ENCODE results near the gene ISL2. TPM values are rescaled to one million over a fixed set of nuclear protein-coding genes. Genes with fewer than 3 reads are reported as not detected.

ISL2 gene
- total and polyA plus RNA-seq, 9 of the 15 experiments (the other 6 are each of a cell fraction or from before 2014, with no cell fraction given) = 0.15 to 23.7 (median 4.0) TPM

GRCh38 chr15:76337696-76338485 is 1.3 kb downstream of the ISL2 start (continued):
- TF ChIP-seq HNRNPUL1 (IDR thresholded peaks at IDR 0.05; ENCODE audit: low read length) (no peak), ZNF512 (tag; IDR thresholded peaks at IDR 0.05) (no peak), XRCC5 (IDR thresholded peaks at IDR 0.05; ENCODE audit: low read depth, low read length) (no peak), BCLAF1 (IDR thresholded peaks at IDR 0.05; ENCODE audit: borderline replicate concordance in 1 of 2, control insufficient read depth in 1 of 2, low read depth in 2 of 2, low read length in 1 of 2) (no peak), BCL6 (CRISPR knock-in tag; IDR thresholded peaks at IDR 0.05) (no peak), ESRRA (IDR thresholded peaks at IDR 0.05; ENCODE audit: borderline replicate concordance, low read depth) (no peak), HMGXB4 (CRISPR knock-in tag; IDR thresholded peaks at IDR 0.05) (no peak), JUN (IDR thresholded peaks at IDR 0.05; ENCODE audit: borderline replicate concordance, low read depth, low read length) (no peak), JUN (CRISPR knock-in tag; IDR thresholded peaks at IDR 0.05; ENCODE audit: borderline replicate concordance) (no peak), HMBOX1 (IDR thresholded peaks at IDR 0.05) (no peak), IRF1 (CRISPR knock-in tag; IDR thresholded peaks at IDR 0.05; ENCODE audit: borderline replicate concordance) (no peak), HMG20A (CRISPR knock-in tag; conservative IDR thresholded peaks at IDR 0.05) (no peak), GABPB1 (CRISPR knock-in tag; IDR thresholded peaks at IDR 0.05) (peak; percentile 58; the same call in 1 of the 2 replicates), THRA (IDR thresholded peaks at IDR 0.05) (no peak), SMAD4 (CRISPR knock-in tag; conservative IDR thresholded peaks at IDR 0.05) (no peak), MYC (IDR thresholded peaks at IDR 0.05; ENCODE audit: low read depth, low read length) (peak; percentile 86), MYC (CRISPR knock-in tag; IDR thresholded peaks at IDR 0.05; ENCODE audit: borderline replicate concordance, low read depth) (peak; percentile 66; the same call in 1 of the 2 replicates)
